Calu3 (cell line): ENCODE measurements around the gene ZNF148. TPM values are rescaled to one million over a fixed set of nuclear protein-coding genes. Genes with fewer than 3 reads are reported as not detected.

ENCODE experiments used
- BruUV-seq: library from RNA; stranded (reverse); fragments of 400-500 nt; replicated peaks from 2 replicates; lab custom pipeline; 2021; lab: Mats Ljungman, UMichigan
- CTCF ChIA-PET: fragments of 300-600 bp; sonication (Branson Sonifier 250); formaldehyde crosslinking; loops from one replicate; lab custom pipeline; 2022; ENCODE audit warnings: antibody characterized with exemption; lab: Charles Lee
- DNase-seq: peaks from one replicate; pipeline ENCODE4 v3.0.0; 2022
- H3K27ac Mint-ChIP-seq: one replicate; pipeline ENCODE4 v1.8.0; 2022; ENCODE audit warnings: mixed read lengths; ENCODE audit not compliant: unreplicated experiment
- H3K27me3 Mint-ChIP-seq: one replicate; pipeline ENCODE4 v1.8.0; 2022; ENCODE audit warnings: mixed read lengths; ENCODE audit not compliant: unreplicated experiment
- H3K36me3 Mint-ChIP-seq: one replicate; pipeline ENCODE4 v1.8.0; 2022; ENCODE audit warnings: mild to moderate bottlenecking, moderate library complexity, mixed read lengths; ENCODE audit not compliant: insufficient read depth, unreplicated experiment
- H3K4me1 Mint-ChIP-seq: one replicate; pipeline ENCODE4 v1.8.0; 2022; ENCODE audit warnings: mild to moderate bottlenecking, low read depth, mixed read lengths; ENCODE audit not compliant: unreplicated experiment
- H3K4me3 Mint-ChIP-seq: one replicate; pipeline ENCODE4 v1.8.0; 2022; ENCODE audit warnings: mild to moderate bottlenecking, low read depth, moderate library complexity, mixed read lengths; ENCODE audit not compliant: unreplicated experiment
- H3K9me3 Mint-ChIP-seq: one replicate; pipeline ENCODE4 v1.8.0; 2022; ENCODE audit warnings: low read depth, mixed read lengths; ENCODE audit not compliant: unreplicated experiment
- CTCF ChIP-seq: fragments of 200-600 bp; IDR thresholded peaks from one replicate; pipeline ENCODE4 v1.8.0; 2022; ENCODE audit warnings: antibody characterized with exemption; ENCODE audit not compliant: unreplicated experiment
- intact Hi-C: fragments of 100-400 bp; cut with micrococcal nuclease; formaldehyde crosslinking; loops from one replicate; pipeline ENCODE4 v1.10.0; 2022; ENCODE audit not compliant: unreplicated experiment
- total RNA-seq: library from RNA; stranded (reverse); gene quantifications from 2 replicates; pipeline ENCODE4 v1.2.3, GENCODE V29; 2022

The ZNF148 gene
- total RNA-seq, 1 experiment from 2014 or later = 55.0 TPM

- no peak overlapping the region for H3K27ac Mint-ChIP-seq
- no peaks in the 10 kb centered on the region for H3K27me3 Mint-ChIP-seq
- no peak for DNase-seq
- no peak overlapping the region for H3K4me3 Mint-ChIP-seq
- no peaks in the 10 kb centered on the region for H3K9me3 Mint-ChIP-seq
- peaks cover 9% of the 10 kb centered on the region for H3K36me3 Mint-ChIP-seq
- intact Hi-C loops = loop anchor here (5.0 kb wide), 1 partner anchor 137 kb away; no protein-coding TSS in a partner anchor
- TF ChIP-seq CTCF = no peak
- H3K4me1 Mint-ChIP-seq = peaks cover 21% of the 10 kb centered on the region
- CTCF ChIA-PET = no interaction called here
- BruUV-seq = no TSS peak
Measured at GRCh38 chr3:125234831-125235230, 140.3 kb downstream of the ZNF148 start.

- CTCF ChIA-PET = interaction anchor here (0.7 kb wide), 1 partner anchor 124 kb away, joined by 3 read pairs; no protein-coding TSS in a partner anchor
- peaks cover 9% of the 10 kb centered on the region for H3K36me3 Mint-ChIP-seq
- H3K27ac Mint-ChIP-seq = peak overlapping the region; percentile 32
- H3K27me3 Mint-ChIP-seq = no peaks in the 10 kb centered on the region
- peaks cover 21% of the 10 kb centered on the region for H3K4me1 Mint-ChIP-seq
- H3K9me3 Mint-ChIP-seq = no peaks in the 10 kb centered on the region
- TF ChIP-seq CTCF = no peak
- intact Hi-C loops = loop anchor here (5.0 kb wide), 1 partner anchor 140 kb away; no protein-coding TSS in a partner anchor
- BruUV-seq = no TSS peak
- H3K4me3 Mint-ChIP-seq = no peak overlapping the region
- DNase-seq = no peak
Measured at GRCh38 chr3:125232401-125232800, 142.7 kb downstream of the ZNF148 start.

- no peak for TF ChIP-seq CTCF
- no TSS peak for BruUV-seq
- DNase-seq = no peak
- intact Hi-C loops = loop anchor here (5.0 kb wide), 1 partner anchor 140 kb away; no protein-coding TSS in a partner anchor
- H3K27ac Mint-ChIP-seq = peak overlapping the region; percentile 32
- CTCF ChIA-PET = no interaction called here
- no peaks in the 10 kb centered on the region for H3K27me3 Mint-ChIP-seq
- peaks cover 9% of the 10 kb centered on the region for H3K36me3 Mint-ChIP-seq
- H3K4me3 Mint-ChIP-seq = no peak overlapping the region
- no peaks in the 10 kb centered on the region for H3K9me3 Mint-ChIP-seq
- peaks cover 21% of the 10 kb centered on the region for H3K4me1 Mint-ChIP-seq
Measured at GRCh38 chr3:125231895-125232294, 143.2 kb downstream of the ZNF148 start.

GRCh38 chr3:125229707-125230106, 145.4 kb downstream of the ZNF148 start:
- CTCF ChIA-PET = no interaction called here
- Mint-ChIP-seq H3K9me3 (no peaks in the 10 kb centered on the region), H3K27ac (no peak overlapping the region), H3K4me3 (no peak overlapping the region), H3K4me1 (peaks cover 21% of the 10 kb centered on the region), H3K27me3 (no peaks in the 10 kb centered on the region), H3K36me3 (peaks cover 9% of the 10 kb centered on the region)
- intact Hi-C loops = loop anchor here (5.0 kb wide), 1 partner anchor 143 kb away; no protein-coding TSS in a partner anchor
- no peak for TF ChIP-seq CTCF
- BruUV-seq = no TSS peak
- DNase-seq = no peak
